ENCODE data around the gene KRT34.

- TF ChIP-seq, protein P1, sequence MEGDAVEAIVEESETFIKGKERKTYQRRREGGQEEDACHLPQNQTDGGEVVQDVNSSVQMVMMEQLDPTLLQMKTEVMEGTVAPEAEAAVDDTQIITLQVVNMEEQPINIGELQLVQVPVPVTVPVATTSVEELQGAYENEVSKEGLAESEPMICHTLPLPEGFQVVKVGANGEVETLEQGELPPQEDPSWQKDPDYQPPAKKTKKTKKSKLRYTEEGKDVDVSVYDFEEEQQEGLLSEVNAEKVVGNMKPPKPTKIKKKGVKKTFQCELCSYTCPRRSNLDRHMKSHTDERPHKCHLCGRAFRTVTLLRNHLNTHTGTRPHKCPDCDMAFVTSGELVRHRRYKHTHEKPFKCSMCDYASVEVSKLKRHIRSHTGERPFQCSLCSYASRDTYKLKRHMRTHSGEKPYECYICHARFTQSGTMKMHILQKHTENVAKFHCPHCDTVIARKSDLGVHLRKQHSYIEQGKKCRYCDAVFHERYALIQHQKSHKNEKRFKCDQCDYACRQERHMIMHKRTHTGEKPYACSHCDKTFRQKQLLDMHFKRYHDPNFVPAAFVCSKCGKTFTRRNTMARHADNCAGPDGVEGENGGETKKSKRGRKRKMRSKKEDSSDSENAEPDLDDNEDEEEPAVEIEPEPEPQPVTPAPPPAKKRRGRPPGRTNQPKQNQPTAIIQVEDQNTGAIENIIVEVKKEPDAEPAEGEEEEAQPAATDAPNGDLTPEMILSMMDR (IDR thresholded peaks at IDR 0.05): no peak
- TF ChIP-seq POLR2AphosphoS5 (IDR thresholded peaks at IDR 0.05) (no peak), POLR2A (IDR thresholded peaks at IDR 0.05) (no peak)
These were observed 13.1 kb downstream of the KRT34 start for GRCh38 chr17:41369023-41369422.
